GM19452 (cell line): ENCODE measurements around the gene LYZ.

Source experiments
- ATAC-seq: cut with Tn5 transposase; IDR thresholded peaks from one replicate; pipeline ENCODE4 v1.9.1; 2021; ENCODE audit not compliant: unreplicated experiment

The LYZ gene

DNA sequence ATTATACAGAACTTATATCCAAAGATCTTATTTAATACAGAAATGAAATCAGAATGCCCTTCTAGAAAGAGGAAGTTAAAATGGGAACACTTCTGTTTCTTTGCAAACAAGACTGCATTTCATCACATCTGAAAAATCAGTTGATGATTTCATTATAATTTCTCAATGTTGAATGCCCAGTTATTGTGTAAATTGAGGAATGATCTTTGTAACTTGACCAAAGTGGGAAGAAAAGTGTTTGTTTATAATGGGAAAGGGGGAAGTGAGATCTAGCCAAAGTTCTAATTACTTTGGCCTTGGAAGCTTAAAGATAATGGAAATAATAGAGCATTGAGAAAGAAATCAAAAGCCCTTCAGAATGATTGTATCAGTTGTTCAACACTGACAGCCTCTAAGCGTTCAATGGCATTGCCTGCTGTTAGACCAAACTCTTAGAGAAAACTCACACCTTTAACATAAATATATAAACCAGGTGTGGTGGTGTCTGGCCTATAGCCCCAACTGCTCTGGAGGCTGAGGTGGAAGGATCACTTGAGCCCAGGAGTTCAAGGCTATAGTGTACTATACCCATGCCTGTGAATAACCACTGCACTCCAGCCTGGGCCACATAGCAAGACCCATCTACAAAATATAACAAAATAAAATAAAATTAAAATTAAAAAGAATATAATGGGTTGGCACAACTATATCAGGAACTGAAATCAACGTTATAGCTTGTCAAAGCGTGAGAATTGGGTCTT is 9.9 kb upstream of the LYZ start:
- no peak for ATAC-seq

DNA sequence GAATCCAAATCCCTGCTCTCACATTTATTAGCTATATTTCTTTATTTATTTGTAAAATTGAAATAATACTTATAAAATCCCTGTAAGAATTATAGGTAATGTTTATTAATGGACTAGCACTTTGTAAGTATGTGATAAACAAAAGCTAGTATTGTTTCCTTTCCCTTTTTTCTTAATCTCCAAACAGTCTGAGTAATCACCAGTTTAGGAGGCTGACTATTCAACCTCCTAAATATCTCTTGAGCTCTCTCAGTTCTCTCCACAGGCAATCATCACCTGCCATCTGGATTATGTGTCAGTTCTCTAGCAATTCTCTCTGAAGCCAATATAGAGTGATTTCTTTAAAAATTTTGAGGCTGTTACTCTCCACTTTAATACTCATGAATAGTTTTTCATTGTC is 9.2 kb upstream of the LYZ start:
- no peak for ATAC-seq

DNA sequence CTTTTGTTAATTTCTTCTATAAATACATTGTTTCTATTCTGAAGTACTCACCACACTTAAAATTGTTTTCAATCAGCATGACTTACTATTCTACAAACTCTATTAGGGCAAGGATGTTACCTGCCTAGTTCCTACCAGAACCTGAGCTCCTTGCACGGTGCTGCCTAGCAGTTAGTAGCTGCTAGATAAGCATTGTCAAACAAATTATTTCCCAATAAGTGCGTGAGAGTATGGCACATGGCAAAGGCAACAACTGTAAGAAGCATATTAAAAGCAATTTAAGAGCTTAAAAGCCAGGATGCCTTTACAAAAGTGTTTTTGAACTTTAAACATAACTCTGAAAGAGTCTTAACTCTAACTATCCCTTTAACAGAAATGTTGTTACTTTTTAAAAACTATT is 8.2 kb upstream of the LYZ start:
- ATAC-seq, result no peak

DNA sequence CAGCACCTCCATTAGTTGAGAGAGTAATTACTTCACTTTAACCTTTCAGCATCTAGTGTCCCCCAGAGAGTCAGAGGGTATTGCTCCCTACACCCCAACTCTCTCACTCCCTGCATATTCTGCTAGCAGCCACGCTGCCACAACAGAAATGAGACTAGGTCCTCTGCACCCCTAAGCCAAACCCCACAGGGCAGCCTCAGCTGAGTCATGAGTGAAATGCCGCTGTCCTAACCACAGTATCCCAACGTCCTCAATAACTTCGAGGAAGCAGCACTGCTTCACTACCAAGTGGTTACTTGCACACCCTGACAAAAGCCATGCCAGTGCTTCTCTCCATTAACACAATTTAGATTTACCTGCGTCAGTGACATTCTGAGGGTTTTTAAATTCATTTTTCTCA is 6.9 kb upstream of the LYZ start:
- no peak for ATAC-seq

DNA sequence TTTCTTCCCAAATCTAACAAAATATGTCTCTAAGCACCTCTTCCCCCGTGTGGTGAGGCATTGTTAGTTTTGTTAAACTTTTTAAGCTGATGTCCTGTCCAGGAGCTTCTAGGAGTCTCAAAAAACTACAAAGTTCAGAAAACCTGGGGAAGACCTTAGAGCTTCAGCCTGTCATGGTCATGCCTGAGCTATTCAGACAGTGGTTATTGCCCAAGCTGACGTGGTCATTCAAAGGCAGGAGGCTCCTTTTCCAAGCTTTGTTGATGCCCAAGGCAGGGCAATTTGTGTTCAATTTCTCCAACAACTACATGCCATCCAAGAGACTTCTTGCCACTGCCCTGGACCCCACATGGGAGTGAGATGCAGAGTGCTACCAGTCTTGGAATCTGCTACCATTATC is 5.8 kb upstream of the LYZ start:
- ATAC-seq, result no peak

DNA sequence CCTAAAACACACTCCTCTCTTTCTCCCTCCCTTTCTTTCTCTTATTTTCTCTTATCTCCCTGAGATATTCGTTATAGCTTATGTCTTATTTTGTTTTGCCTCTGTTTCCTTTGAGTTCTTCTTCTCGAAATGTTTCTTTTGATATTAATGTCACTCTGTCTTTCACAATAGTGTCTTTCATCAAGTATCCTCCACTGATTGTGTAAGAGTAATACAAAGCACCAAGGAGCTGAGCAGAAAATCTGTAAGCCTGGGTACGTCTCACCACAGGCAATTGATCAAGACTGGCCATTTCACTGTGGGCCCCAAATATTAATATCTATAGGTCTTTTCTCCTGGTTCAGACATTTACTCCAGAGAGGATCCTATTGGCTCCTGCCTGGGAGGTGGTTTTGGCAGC is 4.8 kb upstream of the LYZ start:
- ATAC-seq, result no peak

DNA sequence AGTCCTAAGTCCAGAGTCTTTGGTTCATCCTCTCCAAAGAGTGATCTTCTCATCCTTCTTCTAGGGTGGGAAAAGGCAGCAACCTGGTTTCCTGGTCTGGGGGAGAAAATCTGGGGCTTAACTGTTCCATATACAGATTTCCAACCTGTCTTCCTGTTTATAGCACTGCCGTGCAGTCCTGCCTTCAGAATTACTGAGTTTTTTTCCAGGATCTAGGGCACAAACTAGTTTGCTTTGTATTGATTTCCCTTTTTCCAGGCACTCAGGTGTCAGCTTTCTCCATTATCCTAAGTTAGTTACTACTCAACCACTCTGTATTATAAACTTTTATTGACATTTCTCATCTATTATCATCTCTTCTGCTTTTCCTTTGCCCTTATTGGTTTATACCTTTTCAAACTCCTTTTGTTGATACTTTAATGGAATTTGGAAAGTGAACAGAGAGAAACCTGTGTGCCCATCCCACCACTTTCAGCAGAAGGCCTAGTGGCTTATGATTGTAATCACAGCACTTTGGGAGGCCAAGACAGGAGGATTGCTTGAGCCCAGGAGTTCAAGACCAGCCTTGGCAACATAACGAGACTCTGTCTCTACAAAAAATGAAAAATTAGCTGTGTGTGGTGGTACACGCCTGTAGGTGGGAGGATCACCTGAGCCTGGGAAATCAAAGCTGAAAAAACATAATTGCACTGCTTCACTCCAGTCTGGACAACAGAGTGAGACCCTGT is 4.1 kb upstream of the LYZ start:
- ATAC-seq, result no peak

DNA sequence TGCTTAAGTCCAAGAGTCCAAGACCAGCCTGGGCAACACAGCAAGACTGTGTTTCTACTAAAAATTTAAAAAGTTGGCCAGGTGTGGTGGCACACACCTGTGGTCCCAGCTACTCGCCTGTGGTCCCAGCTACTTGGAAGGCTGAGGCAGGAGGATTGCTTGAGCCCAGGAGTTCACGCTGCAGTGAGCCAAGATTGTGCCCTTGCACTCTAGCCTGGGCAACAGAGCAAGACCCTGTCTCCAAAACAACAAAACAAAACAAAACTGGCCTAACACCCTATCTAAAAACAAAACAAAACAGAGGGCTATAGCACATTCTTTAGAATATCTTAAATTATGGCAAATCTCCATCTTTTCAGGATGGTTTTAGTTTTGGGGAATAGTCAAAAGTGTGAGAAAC is 3.1 kb upstream of the LYZ start:
- no peak for ATAC-seq

DNA sequence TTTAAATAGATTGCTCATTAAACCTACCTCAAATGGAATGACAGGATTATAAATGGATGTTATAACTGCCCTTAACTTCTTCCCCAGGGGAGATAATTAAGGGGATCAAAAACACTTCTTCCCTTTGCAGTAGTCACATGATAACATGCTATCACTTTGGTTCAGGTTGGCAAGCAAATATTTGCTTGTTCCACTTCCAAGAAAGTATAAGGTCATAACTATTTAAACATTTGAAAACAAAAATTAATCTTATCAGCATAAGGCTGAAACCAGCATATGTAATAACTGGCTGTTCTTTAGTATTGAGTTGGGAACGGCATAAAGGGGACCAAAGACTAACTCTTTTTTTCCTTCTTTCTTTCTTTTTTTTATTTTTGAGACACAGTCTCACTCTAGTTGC is 2.4 kb upstream of the LYZ start:
- no peak for ATAC-seq

DNA sequence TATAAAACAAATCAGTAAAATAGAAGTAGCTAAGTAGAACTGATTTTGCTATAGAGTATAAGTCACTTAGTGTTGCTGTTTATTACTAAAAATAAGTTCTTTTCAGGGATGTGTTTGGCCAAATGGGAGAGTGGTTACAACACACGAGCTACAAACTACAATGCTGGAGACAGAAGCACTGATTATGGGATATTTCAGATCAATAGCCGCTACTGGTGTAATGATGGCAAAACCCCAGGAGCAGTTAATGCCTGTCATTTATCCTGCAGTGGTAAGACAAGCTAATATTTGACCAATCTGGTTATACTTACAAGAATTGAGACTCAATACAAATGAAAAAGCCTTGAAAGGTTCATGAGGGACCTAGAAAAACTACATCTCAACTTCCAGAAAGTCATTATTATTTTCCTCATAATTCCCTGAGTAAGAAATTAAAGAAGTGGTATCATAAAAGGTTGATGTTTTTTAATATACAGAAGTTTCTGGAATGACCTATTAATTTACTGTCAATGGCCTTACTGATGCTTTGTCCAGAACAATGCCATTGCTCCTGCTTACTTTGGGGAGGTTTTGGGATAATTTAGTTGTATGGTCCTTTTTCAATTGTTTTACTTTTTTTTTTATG is 1.9 kb downstream of the LYZ start:
- no peak for ATAC-seq

DNA sequence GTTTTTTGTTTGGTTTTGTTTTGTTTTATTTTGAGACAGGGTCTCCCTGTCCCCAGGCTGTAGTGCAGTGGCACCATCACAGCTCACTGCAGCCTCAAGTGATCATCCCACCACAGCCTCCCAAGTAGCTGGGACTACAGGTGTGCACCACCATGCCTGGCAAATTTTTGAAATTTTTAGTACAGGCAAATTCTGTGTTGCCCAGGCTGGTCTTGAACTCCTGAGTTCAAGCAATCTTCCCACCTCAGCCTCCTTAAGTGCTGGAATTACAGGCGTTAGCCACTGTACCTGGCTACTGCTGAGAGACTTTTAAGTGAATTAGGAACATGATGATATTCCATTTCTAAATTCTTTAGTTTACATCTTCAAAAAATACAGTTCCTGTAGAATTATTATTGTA is 2.6 kb downstream of the LYZ start:
- no peak for ATAC-seq

DNA sequence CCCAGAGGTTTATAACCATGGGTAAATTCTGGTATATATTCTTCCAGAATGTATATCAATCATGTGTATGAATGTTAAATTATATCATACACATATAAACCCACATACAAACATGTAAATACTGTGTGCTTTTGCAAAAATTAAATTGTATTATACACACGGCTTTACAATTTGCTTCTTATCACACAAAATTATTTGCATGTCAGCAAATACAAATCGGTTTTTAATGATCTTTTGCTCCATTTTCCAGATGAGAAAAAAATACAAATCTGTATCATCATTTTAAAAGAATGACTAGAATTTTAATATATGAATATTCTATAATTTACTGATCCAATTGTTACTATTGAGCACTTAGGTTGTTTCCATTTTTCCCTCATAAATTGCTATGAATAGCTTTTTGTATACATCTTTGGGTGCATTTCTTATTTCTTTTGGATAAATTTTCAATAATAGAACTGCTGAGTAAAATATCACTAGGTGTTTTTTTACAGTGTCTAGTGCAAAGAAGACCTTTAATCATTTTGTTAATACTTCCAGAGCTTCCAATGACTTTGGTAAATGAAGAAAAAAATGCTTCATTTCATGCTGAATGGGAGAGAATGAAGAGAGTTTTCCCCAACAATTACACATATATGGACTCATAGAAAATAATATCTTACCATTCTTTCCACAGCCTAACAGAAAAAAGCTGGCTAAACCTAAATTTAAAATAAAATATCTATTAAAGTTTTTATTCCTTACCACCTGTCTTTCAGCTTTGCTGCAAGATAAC is 3.5 kb downstream of the LYZ start:
- ATAC-seq, result no peak

DNA sequence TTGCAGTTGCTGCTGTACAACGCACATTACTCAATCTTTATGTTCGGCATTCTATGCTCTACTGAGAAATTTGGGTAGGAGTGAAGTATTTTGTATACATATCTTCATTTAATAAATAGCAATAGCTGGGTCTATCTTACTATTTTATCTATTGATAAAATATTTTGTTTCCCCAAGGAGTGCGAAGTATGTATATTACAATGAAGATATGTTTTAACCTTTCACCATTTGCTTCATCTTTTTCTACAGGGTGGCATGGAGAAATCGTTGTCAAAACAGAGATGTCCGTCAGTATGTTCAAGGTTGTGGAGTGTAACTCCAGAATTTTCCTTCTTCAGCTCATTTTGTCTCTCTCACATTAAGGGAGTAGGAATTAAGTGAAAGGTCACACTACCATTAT is 4.7 kb downstream of the LYZ start:
- ATAC-seq, result no peak

DNA sequence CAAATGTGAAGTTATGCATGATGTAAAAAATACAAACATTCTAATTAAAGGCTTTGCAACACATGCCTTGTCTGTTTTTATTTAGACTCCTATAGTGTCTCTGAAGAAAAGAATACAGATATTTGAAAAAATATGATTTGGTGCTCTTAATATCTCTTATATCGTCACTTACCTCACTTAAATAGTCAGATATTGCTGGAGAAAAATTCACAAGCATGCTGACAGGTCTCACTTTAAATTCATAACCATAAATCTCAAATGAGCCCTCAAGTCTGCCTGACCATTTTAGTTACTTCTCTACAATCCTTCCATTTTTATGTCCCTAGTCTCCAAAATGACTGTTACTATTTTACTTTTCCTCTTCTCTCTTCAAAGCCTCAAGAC is 6.0 kb downstream of the LYZ start:
- ATAC-seq, result no peak

DNA sequence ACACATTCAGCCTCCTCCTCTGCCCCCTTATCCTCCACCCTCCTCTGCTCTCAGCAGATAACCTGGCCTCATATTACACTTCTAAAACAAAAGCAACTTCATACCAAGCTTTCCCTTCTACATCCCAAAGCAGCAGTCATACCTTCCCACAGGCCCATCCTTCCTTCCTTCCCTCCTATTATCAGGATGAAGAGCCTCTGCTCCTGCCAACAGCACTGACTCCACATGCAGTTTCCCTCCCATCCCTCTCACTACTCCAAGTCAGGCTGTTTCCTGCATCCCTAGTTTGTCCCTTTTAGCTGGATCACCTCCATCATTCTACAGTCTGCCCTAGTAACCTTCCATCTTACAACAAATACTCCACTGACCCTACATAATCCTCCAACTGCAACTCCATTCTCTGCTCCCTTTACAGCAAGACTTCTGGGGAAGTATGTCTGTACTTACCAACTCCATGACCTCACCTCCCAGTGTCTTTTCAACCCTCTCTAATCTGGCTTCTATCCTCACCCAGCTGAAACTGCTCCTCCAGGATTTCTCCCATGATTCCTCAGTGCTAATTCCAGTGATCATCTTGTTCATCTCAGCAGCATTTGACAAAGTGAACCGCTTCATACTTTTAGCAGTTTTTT is 6.5 kb downstream of the LYZ start:
- ATAC-seq, result no peak

DNA sequence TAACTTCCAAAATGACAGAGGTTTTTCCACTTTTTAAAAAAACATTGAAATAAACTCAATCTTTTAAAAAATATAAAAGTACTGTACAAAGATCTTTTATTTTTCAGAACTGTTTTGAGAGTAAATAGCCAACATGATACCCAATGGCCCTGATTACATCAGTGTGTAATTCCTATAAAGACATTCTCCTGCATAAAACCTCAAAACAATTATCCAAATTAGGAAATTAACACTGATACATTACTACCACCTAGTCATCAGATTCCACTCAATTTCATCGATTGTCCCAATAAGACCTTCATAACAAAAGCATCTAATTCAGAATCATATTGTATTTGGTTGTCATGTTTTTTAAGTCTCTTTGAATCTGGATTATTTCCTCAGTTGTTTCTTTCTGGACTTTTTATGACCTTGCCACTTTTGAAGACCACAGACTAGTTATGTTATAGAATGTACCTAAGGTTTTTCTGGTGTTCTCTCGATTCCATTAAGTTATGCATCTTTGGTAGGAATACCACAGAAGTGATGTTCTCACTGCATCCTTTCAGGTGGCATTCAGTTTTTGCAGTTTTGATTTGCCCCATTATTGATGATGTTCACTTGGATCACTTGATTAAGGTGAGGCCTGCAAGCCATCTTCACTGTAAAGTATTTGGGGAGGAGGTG is 7.3 kb downstream of the LYZ start:
- ATAC-seq, result no peak

DNA sequence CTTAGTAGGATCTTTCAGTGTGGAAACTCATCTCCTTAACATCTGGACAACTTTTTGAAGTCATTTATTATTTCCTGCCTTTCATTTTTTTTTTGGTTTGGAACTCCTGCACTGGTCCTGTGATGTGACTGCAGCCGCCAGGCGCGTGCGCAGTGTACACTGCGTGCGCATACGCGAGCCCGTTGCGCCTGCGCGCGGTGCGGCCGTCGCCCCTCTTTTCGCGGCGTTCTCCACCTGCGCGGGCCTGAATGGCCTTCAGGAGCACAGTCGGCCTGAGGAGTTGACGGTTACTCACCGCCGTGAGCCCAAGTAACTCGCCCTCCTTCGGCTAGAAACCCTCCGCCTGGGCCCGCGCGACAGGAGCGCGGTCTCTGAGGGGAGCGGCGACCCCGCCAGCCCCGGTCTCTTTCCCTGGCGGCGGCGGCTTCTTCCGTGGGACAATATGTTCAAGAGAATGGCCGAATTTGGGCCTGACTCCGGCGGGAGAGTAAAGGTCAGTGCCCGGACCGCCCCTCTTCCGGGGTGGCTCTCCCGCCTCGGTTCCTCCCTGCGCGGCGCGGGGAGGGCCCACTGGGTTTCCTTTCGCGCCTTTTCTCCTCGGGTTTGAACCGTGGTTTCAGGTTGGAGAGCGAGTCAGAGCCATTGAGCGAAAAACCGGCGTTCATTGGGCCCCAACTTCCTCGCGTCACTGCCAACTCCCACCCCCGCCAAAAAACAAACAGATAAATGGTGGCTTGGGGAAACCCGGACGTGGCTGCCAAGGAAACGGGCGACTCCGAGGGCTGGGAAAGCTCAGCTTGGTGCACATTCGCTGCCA is 11.6 kb downstream of the LYZ start, which contains the start of gene YEATS4:
YEATS4 (plus strand) TSS at position 213 of the 817 bp plus-strand sequence; CDS start at position 443, 230 bp downstream.
- peak; percentile 84 for ATAC-seq

DNA sequence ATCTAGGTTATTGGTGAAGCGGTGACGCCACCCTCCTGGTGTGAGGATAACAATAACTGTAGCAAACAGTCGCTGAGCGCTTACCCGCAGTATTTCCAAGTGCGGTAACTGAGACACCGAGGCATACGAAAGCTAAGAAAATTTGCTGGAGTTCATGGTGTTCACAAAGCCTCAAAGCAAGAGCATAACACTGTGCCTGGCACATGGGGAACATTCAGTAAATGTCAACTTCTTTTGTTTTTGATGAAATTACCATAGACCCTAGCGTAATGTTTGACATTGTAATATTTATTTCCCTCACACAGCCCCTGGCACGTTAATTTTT is 12.1 kb downstream of the LYZ start:
- ATAC-seq, result no peak

DNA sequence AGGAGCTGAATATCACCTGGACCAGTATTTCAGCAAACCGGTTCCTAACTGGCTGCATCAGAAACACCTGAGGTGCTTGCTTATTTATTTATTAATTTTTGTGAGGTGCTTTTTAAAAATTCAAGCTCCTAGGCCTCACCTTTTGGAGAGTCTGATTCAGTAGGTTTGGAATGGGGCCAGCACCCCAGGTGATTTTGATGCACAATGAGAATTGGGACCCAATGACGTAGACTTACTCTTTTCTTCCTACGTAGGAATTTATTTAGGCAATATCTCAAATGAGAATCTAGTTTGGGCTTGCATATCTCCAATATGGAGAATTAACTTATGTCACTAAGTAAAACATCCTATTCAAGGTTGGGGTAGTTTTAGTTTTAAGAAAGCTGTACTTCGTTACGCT is 18.6 kb downstream of the LYZ start:
- ATAC-seq, result no peak

DNA sequence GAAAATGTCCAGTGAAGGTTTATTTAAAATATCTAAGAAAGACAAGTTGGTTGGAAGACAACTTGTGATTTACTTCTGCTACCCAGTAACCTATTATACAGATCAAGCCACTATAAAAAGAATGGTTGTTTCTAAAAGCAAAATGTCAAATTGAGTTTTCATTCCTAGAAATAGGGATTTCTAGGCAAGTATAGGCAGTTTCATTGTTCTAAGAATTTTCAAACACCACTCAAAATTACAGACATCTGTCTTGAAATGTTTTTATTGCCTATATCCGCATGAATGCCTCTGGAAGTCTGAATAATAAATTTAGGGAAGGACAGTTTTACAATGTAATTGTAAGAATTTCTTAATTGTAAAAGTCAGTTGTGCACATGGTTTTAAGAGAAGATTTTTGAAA is 20.0 kb downstream of the LYZ start:
- no peak for ATAC-seq
